GM12801 (cell line): Measurements from ENCODE around the gene TBX4.

Experiments
- CTCF ChIP-seq: IDR thresholded peaks from one replicate; pipeline ENCODE4 v1.5.1; 2011; ENCODE audit warnings: control low read depth; ENCODE audit not compliant: insufficient read length; ENCODE audit errors: extremely low read depth

TBX4 gene

GRCh38 chr17:61421460-61421859 is 30.8 kb upstream of the TBX4 start:
- TF ChIP-seq CTCF, result no peak

GRCh38 chr17:61422116-61422799 is 30.0 kb upstream of the TBX4 start:
- TF ChIP-seq CTCF, result no peak

GRCh38 chr17:61422869-61423268 is 29.4 kb upstream of the TBX4 start:
- no peak for TF ChIP-seq CTCF

- no peak for TF ChIP-seq CTCF
Measured at GRCh38 chr17:61423967-61424649, 28.1 kb upstream of the TBX4 start.

- TF ChIP-seq CTCF, result no peak
Measured at GRCh38 chr17:61425682-61426481, 26.3 kb upstream of the TBX4 start.

GRCh38 chr17:61426482-61427304 is 25.5 kb upstream of the TBX4 start:
- no peak for TF ChIP-seq CTCF
